IPS-NIHi11 (cell line): Measurements from ENCODE around the gene AGRN.
"Not testable (repeated sequence)": the region's sequence is repeated elsewhere in the genome, so short reads cannot be mapped to it uniquely, and the experiment has no call there.

Experiments used
- DNase-seq: peaks from one replicate; pipeline ENCODE4 v3.0.0; 2012; ENCODE audit warnings: mixed read lengths, low spot score

The AGRN gene

DNA sequence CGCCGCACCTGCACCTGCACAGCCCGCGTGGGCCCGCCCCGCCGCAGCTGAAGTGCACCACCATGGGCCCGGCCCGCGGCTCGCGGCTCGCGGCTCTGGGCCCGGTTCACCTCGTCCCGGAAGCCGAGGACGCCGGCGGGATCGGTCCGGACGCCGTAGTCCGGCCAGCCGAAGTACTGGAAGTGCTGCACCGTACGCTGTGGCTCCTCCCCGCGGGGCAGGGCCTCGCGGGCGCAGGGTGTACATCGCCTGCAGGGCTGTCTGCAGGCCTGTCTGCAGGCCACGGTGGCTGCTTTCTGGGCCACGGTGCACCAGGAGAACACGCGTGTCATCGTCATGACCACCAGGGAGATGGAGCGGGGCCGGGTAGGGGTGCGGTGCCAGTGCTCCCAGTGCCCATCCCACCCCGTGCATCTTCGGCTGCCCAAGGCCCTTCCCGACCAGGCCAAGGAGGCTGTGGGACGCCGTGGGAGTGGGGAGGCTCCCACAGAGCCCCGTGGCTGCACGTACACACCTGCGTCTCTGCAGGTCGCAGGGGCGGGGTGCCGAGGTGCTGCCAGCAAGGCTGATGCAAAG is 47.5 kb downstream of the AGRN start:
- DNase-seq = no peak

DNA sequence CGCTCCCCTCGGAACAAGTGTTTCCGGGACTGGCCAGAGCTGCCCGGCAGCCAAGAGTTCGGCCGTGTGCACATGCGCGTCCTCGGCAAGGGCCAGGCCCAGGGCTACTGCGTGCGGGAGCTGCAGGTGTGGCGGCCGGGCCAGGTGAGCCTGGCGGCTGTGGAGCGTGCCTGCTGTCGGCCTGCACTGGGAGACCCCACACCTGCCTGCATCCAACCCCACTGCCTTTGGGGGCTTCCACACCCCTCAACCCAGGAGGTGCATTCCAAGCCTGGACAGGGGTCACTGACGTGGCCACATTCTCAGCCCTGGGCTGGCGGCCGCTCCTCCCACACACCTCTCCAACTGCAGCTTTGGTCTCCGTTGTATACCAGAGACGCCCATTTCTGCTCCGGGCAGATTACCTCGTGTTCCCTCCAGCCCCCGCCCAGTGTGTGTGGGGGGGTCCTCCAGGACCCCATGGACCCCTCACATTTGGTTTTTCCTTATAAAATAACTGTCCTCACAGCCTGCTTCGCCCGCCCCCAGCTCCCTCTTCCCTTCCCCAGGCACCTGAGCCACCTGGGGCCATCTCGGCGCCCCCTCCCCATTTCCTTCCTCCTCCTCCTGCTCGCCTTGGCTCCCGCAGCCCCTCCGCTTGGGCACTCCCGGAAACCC is 48.1 kb downstream of the AGRN start:
- no peak for DNase-seq

DNA sequence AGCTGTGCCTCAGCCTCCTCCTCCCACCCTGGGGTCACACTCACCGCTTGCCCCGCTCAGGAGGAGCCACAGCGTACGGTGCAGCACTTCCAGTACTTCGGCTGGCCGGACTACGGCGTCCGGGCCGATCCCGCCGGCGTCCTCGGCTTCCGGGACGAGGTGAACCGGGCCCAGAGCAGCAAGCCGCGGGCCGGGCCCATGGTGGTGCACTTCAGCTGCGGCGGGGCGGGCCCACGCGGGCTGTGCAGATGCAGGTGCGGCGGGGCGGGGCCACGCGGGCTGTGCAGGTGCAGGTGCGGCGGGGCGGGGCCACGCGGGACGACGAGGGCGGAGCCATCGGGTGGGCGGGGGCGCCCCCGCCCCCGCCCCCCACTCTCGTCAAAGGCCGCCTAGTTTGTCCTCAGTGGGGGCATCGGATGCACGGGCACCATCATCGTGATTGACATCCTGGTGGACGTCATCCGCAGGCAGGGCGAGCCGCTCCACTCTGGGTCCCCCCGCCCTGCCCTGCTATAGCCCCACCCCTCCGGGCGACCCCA is 48.7 kb downstream of the AGRN start:
- no peak for DNase-seq

DNA sequence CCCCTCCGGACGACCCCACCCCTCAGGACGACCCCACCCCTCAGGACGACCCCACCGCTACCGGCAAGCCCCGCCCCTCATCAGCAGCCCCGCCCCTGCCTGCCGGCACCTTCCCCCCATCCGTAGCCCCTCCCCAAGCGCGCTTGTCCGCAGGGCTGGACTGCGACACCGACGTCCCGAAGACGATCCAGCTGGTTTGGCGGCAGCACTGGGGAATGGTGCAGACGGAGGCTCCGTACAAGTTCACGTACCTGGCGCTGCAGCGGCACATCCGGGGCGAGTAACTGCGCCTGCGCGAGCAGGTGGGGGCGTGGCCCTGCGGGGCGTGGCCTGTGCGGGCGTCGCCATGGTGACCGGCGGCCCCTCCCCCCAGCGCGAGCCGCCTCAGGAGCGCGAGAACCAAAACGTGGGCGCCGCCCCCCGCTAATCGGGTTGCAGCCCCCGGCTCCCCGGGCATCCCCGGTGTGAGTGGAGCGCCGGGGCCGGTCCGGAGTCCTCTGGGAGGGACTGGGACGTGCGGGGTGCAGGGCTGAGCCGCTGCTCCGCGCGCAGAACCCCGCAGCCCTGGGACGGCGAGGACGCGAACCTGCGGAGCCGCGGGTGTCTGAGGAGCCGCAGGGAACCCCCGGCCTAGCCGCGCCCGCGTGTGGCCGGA is 49.3 kb downstream of the AGRN start:
- DNase-seq = peak; percentile 96

DNA sequence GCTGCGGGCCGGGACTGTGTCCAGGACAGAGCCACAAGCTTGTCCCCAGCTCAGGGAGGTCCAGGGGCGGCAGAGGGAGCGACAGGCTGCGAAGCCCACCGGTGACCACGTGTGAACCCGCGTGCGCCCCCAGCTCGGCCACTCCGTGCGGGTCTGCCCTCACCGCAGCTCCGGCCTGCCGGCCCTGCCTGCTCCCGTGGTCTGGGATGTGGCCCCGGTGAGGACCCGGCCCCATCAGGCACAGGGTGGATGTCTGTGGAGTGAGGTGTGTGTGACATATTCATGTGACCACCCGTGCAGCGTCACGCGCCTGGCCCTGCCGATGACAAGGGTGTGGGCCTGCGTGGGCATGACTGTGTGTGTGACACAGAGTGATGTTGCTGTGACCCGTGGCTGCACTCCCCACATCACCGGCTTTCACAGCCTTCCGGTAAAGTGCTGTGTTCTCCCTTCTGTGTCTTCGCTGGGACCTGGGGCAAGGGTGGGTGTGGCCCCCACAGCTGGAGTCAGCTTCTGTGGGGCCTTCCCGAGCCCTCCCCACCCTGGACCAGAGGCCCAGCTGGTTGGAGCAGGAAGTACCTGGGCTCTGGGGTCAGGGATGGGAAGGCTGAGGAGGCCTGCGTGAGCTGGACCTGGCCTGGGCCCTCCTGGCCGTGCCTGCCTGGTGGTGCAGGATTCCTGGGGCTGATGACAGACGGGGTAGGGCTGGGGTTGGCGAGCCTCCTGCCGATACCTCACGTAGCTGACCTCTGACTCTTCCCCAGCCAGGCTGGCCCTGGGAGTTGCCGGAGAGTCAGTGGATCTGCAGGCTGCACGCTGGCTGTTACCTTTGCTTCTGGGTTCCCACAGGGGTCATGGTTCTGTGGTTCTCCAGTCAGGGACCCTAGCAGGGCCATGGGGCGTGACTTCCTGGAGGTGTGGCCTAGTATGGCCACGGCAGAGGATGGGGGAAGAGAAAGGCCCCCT is 50.1 kb downstream of the AGRN start:
- DNase-seq = no peak

DNA sequence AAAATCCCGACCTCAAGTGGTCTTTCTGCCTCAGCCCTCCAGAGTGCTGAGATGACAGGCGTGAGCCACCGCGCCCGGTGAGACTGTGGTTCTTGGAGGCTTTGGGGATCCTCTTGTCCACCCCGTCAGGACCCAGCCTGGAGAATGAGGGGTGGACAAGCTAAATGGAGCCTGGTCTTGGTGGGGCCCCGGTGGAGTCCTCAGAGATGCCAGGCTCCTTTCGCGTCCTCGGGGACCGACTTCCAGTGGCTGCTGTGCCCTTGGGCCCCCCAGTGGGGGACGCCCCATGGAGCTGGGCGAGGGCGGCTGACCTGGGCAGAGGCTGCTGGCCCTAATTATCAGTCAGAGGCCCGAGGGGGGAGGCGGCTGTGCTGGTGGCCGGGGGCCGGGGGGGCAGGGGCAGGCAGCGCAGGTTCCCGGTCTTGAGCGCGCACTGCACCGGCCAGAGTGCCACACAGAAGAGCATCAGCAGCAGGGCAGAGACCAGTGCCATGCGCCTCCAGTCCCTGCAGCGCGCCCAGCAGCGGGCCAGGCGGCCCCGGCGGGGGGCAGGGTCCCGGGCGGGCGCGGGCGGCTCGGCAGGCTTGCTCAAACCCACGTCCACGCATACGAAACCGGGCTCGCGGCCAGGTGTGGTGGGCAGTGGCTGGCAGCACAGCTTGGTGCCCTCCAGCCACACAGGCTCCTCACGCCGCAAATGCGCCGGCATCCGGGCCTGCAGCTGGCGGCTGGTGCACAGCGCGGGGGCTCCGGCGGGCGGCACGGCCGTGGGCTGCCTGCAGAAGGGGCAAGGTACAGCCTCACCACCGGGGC is 51.8 kb downstream of the AGRN start:
- no peak for DNase-seq

DNA sequence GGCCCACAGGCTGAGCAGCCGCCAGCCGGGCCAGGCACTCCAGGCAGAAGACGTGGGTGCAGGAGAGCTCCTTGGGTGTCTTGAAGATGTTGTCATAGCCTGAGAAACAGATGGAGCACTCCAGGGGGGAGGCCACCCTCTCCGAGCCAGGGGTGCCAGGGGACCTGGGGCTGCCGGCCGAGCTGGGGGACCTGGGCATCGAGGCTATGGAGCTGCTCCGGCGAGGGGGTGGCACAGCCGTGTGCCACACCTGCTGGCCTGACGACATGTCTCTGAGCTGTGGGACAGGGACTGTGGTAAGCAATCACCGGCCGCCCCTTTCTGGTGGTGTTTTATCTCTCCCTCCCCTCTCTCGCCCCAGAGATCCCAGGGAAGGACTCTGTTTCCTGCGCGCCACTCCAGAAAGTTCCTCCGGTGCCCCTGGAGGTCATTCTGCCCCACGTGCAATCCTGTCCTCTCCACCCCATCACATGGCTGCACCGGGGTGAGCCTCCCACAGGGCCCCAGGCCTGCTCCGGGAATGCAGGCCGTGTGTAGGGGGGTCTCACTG is 52.5 kb downstream of the AGRN start:
- no peak for DNase-seq

DNA sequence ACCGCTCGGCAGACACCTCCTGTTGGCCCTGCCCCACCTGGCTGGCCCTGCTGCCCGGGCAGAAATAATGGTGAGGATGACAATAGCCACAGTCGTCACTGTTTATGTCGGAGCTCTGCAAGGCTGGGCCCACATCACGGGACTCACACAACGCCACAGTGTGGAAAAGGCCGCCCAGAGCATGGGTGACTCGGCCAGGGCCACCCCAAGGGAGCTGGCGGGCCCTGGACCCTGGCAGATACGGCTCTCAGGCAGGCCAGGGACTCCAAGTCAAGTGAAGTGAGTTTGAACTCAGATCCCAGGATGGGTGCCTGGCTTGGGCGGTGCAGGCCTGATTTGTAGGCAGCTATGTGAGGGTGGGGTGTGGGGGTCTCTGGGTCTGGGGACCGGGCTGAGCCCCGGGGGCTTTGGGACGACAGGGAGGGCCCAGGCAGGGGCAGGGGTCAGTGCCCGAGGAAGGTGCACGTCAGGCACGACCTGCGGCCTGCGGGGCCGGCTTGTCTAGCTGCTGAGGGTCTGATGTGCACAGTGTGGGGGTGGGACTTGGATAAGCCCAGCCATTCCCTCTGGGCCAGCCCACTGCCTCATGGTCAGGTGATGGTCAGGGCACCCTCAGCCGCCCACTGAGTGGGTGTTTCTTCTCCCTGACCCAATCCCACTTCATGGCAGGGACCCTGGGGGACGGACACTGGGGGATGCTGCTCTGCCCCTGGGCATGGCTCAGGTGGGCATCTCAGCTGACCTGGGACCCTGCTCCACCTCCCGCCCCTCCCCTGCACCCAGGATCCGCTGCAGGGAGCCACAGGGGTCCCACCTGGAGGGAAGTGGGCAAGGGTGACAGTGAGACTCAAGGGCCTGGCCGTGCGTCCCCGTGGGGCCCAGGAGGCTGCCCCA is 53.2 kb downstream of the AGRN start:
- DNase-seq = no peak

DNA sequence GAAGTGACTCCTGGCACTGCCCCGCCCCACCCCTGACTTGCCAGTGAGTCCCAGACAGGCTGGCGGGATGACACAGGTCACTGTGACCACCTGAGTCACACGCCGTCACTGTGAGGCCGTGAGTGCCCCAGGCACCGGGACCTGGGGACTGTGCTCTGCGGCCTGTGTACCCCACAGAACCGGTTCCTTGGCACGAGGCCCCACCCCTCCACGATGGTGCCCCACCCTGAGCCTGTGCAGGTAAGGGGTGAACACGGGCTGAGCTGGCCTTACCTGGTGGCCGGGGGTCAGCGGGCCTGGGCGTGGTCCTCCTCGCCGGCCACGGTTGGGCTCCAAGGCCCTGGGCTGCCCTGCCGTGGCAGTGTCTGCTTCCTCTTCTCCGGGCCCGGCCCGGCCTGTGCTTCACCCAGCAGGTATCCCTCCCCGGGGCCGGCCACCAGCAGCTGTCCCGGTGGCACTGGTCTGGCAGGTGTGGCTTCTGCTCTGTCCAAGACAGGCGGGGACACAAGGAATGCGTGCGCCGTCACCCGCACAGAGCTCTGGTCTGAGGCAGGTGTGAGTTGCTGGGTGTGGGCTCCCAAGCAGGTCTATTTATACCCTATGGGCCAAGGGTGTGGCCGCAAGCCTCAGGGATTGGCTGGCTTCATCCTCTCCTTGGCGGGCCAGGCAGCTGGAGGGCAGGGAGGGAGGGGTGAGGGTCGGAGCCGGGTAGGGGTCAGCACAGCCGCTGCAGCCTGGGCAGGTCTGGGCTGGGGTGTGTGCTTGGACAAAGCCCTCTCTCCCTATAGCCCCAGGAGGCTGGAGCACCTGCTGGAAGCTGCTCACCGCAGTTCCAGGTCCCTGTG is 54.0 kb downstream of the AGRN start, which contains the start of gene RNF223:
Gene RNF223, minus strand, starts transcription at position 564 of the 845 bp plus-strand sequence. CDS start 1,740 bp downstream, outside the sequence.
- no peak for DNase-seq

DNA sequence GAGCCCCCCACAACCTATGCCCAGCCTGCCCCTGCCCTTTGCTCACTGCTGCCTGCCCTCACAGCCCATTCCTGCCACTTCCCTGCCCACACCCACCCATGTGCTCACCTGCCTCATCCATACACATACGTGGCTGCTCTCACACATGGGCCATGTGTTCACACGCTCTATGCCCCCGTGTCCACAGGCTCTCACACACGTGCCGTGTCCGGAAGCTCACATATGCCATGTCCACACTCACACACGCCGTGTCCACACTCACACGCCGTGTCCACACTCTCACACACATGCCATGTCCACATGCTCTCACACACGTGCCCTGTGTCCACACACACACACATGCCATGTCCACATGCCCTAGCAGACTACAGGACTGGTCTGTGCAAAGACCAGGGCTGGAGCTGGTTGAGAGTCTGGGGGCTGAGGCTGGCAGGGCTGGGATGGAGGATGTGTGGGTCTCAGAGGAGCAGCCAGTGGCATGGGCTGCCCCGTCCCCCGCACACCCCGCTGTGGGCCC is 54.8 kb downstream of the AGRN start:
- DNase-seq = no peak

DNA sequence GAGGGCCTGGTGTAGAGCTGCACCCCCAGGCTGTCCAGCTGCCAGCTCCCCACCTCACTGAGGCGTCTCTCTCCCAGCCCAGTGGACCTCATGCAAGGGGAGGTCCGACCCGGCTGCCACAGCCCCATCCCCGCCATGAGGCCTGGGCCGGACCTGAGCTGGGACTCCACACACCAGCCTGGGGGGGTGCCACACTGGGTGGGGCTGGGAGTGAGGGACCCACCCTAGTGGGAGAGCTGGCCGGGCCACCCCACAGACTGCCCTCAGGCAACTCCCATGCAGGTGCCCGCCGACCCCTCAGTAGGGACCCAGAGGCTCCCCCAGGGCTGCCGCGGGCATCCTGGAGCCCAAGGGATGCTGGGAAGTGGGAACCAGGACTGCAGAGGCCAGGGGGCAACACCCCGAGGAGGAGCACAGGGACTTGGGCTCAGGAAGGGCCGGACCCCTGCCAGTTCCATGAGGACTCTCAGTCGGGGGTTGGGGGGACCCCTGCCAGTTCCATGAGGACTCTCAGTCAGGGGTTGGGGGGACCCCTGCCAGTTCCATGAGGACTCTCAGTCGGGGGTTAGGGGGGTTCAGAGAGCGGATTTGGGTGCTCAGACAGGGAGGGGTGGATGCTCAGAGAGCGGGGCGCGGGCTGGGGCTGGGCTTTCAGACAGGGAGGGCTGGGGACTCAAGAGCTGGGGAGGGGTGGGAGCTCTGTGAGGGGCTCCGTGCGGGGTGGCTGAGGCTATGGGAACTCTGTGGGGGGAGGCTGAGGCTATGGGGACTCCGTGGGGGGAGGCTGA is 55.4 kb downstream of the AGRN start:
- no peak for DNase-seq

DNA sequence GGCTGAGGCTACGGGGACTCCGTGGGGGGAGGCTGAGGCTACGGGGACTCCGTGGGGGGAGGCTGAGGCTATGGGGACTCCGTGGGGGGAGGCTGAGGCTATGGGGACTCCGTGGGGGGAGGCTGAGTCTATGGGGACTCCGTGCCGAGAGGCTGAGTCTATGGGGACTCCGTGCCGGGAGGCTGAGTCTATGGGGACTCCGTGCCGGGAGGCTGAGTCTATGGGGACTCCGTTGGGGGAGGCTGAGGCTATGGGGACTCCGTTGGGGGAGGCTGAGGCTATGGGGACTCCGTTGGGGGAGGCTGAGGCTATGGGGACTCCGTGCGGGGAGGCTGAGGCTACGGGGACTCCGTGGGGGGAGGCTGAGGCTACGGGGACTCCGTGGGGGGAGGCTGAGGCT is 57.5 kb downstream of the AGRN start:
- not testable (repeated sequence) for DNase-seq

DNA sequence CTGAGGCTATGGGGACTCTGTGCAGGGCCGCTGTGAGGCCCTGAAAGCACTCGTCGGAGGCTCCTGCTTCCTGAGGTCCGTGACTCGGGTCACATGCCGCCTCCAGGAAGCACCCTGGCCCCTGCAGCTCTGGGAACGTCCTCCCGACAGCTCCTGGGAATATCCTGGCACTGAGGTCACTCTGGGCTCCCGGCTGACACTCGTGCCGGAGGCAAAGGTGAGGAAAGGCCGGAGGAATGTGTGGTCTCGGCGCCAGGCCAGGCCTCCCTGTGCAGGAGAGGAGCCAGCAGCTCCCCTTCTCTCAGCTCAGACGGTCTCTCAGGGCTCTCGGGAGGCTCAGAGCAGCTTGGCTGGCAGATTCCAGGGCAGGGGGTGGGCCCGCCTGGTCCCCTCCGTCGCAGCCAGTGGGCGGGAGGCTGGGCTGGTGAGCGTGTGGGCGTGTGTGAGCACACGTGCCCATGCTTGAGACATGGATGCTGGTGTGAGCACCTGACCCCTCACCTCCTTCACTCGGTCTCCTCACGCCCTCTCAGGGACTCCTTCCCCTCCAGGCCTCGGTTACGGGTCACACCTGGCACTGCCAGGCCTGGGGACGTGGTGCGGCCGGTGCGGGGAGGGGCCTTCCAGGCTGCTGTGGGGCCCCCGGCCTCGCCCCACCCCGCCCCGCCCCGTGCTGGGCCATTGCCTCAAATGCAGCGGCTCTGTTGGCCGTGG is 59.6 kb downstream of the AGRN start:
- DNase-seq = peak; percentile 80

DNA sequence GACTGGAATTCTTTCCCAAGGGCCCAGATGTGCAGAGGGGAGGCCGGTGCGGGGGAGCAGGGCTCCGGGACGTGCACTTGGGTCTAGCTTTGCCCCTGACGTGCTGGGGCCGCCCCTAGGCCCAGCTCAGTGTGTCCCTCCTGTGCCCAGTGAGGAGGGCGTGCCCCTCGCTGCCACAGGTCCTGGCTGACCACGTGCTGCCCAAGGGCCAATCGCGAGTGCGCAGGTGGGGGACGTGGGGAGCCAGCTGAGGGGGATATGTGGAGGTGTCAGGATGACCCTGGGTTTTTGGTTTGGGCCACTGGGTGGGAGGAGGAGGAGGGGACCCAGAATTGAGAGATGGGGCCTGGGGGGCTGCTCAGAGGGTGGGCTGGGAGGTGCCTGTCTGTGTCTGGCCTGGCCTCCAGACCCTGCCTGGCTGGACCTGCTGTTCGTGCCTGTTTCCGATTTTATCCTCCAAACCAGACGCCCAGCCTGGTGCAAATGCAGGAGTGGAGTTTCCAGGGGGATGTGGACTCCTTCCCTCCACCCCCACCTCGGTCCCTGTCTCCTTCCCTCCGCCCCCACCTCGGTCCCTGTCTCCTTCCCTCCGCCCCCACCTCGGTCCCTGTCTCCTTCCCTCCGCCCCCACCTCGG is 60.3 kb downstream of the AGRN start:
- DNase-seq = peak; percentile 92

DNA sequence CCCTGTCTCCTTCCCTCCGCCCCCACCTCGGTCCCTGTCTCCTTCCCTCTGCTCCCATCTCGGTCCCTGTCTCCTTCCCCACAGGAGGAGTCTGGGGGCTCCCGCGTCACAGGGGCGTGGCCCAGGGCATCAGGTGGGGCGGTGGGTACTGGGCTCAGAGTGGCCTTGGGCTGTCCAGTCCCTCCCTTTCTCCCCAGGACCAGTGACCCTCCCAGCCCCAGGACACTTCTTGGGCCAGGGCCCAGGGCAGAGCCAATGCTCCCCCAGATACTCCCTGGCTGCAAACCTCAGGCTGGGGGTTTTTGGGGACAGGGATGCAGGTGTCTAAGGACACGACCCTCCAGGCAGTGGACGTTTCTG is 61.0 kb downstream of the AGRN start:
- no peak for DNase-seq

DNA sequence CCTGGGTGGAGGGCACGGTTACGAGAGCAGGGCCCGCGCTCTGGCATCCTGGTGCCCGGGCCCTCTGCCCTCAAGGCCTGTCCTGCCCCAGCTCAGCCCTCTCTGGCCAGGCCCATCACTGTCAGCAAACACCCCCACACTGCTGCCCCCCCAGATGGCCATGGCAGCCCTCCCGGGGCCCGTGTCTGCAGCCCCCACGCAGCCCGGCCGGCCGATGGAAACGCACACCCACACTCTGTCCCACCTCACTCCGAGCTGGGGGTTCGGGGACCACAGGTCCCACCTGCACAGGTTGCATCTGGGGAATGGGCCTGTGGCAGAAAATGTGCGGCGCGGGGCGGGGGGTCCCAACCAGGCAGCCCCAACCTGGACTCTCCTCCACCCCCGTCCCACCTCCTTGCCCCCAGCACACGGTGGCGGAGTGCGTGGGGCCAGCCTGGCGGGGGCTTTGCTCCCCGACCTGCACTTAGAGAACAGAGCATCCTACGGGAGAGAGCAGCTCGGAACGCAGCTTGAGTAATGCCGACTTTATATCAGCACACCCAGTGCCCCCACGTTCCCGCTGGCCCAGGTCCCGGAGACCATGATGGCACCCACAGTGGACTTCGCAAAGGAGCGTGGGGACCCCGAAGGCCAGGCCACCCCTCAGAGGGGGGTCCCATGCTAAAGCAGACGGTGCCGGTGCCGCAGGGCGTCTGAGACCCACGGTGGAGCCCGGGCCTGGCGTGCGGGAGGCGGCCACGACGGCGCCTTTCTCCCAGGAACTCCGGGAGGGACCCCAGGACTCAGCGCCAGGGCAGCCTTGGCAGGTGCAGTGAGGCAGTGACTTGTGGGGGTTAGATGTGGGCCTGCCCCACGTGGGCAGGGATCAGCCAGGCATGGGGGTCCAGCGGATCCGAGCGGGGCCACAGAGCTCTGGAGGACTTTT is 61.7 kb downstream of the AGRN start:
- no peak for DNase-seq
